HEK293 (cell line): ENCODE data around the gene SULT4A1.
A peak's percentile ranks its signal among the peaks of the same experiment; 100 is the strongest.

Experiments
- CTCF ChIA-PET: fragments of 350-600 bp; formaldehyde crosslinking; extraction: SDS; loops from one replicate; lab custom pipeline; 2021; ENCODE audit warnings: antibody characterized with exemption; lab: Yijun Ruan, JAX
- POLR2A ChIA-PET: fragments of 300-600 bp; formaldehyde crosslinking; extraction: SDS; loops from one replicate; lab custom pipeline; 2020; ENCODE audit warnings: antibody characterized with exemption, inconsistent platforms; lab: Yijun Ruan, JAX
- H3K27ac ChIP-seq: fragments of 200-500 bp; sonication (Bioruptor generic); 2 replicates; pipeline ENCODE4 v1.5.1; 2014; ENCODE audit warnings: low read depth, low read length, control low read depth, inconsistent platforms; ENCODE audit errors: extremely low read depth
- H3K36me3 ChIP-seq, 2 experiments: fragments of 200-500 bp in 1 of 2; sonication (Bioruptor generic) in 1 of 2; 1 replicate in 1 of 2; 2 replicates in 1 of 2; pipeline ENCODE4 v1.5.1; 2014 to 2017; ENCODE audit warnings: inconsistent platforms in 2 of 2, low read length in 2 of 2; ENCODE audit not compliant: control insufficient read depth in 2 of 2, insufficient read depth in 1 of 2
- H3K4me1 ChIP-seq: fragments of 200-500 bp; sonication (Bioruptor generic); 2 replicates; pipeline ENCODE4 v1.5.1; 2014; ENCODE audit warnings: mild to moderate bottlenecking, low read length, inconsistent platforms; ENCODE audit not compliant: control insufficient read depth, insufficient read depth
- H3K4me3 ChIP-seq: 2 replicates; pipeline ENCODE4 v1.5.1; 2011; ENCODE audit warnings: low read depth, mild to moderate bottlenecking, control low read depth, low read length, moderate library complexity
- H3K9me3 ChIP-seq: fragments of 200-500 bp; sonication (Bioruptor generic); 2 replicates; pipeline ENCODE4 v1.5.1; 2014; ENCODE audit warnings: low read depth, low read length, inconsistent platforms; ENCODE audit not compliant: control insufficient read depth, insufficient read depth
- EGR2 ChIP-seq: fragments of 450-650 bp; formaldehyde crosslinking; IDR thresholded peaks from 2 replicates; pipeline ENCODE4 v1.5.1; 2016; ENCODE audit warnings: low read depth, missing biosample characterization, missing genetic modification characterization
- GLIS2 ChIP-seq: fragments of 450-650 bp; formaldehyde crosslinking; IDR thresholded peaks from 2 replicates; pipeline ENCODE4 v1.5.1; 2016; ENCODE audit warnings: missing biosample characterization, missing genetic modification characterization
- HIC1 ChIP-seq: fragments of 450-650 bp; formaldehyde crosslinking; IDR thresholded peaks from 2 replicates; pipeline ENCODE4 v1.5.1; 2016; ENCODE audit warnings: missing biosample characterization, missing genetic modification characterization
- MEIS1 ChIP-seq: sonication (generic); formaldehyde crosslinking; IDR thresholded peaks from 2 replicates; pipeline ENCODE4 v1.8.1; 2022; ENCODE audit warnings: missing genetic modification reagents, mild to moderate bottlenecking, borderline replicate concordance
- MYNN ChIP-seq: fragments of 450-650 bp; formaldehyde crosslinking; IDR thresholded peaks from 2 replicates; pipeline ENCODE4 v1.5.1; 2016; ENCODE audit warnings: missing biosample characterization, missing genetic modification characterization, borderline replicate concordance
- PBX3 ChIP-seq: sonication (generic); formaldehyde crosslinking; IDR thresholded peaks from 2 replicates; pipeline ENCODE4 v1.8.1; 2022; ENCODE audit warnings: mild to moderate bottlenecking, moderate library complexity, missing genetic modification reagents
- RBAK ChIP-seq: fragments of 450-650 bp; formaldehyde crosslinking; IDR thresholded peaks from 2 replicates; pipeline ENCODE4 v1.5.1; 2016; ENCODE audit warnings: missing biosample characterization, missing genetic modification characterization
- ZBTB21 ChIP-seq: fragments of 450-650 bp; formaldehyde crosslinking; IDR thresholded peaks from 2 replicates; pipeline ENCODE4 v1.5.1; 2017; ENCODE audit warnings: missing biosample characterization, missing genetic modification characterization
- ZBTB44 ChIP-seq: fragments of 450-650 bp; IDR thresholded peaks from 2 replicates; pipeline ENCODE4 v1.5.1; 2018; ENCODE audit warnings: missing biosample characterization, mild to moderate bottlenecking, missing genetic modification characterization
- ZBTB48 ChIP-seq: fragments of 450-650 bp; formaldehyde crosslinking; IDR thresholded peaks from 2 replicates; pipeline ENCODE4 v1.5.1; 2016; ENCODE audit warnings: missing biosample characterization, missing genetic modification characterization
- ZBTB49 ChIP-seq: fragments of 450-650 bp; formaldehyde crosslinking; IDR thresholded peaks from 2 replicates; pipeline ENCODE4 v1.5.1; 2016; ENCODE audit warnings: missing biosample characterization, missing genetic modification characterization, low read depth
- ZNF157 ChIP-seq: fragments of 450-650 bp; formaldehyde crosslinking; IDR thresholded peaks from 2 replicates; pipeline ENCODE4 v1.5.1; 2016; ENCODE audit warnings: missing biosample characterization, missing genetic modification characterization
- ZNF174 ChIP-seq: fragments of 450-650 bp; formaldehyde crosslinking; IDR thresholded peaks from 2 replicates; pipeline ENCODE4 v1.5.0; 2017; ENCODE audit warnings: missing biosample characterization, mild to moderate bottlenecking, missing genetic modification characterization
- ZNF184 ChIP-seq: fragments of 450-650 bp; IDR thresholded peaks from 2 replicates; pipeline ENCODE4 v1.5.1; 2018; ENCODE audit warnings: missing biosample characterization, mild to moderate bottlenecking, missing genetic modification characterization
- ZNF23 ChIP-seq: fragments of 450-650 bp; formaldehyde crosslinking; IDR thresholded peaks from 2 replicates; pipeline ENCODE4 v1.5.1; 2016; ENCODE audit warnings: missing biosample characterization, missing genetic modification characterization, borderline replicate concordance
- ZNF280C ChIP-seq: fragments of 450-650 bp; formaldehyde crosslinking; IDR thresholded peaks from 2 replicates; pipeline ENCODE4 v1.5.1; 2016; ENCODE audit warnings: missing biosample characterization, missing genetic modification characterization
- ZNF37A ChIP-seq: fragments of 450-650 bp; IDR thresholded peaks from 2 replicates; pipeline ENCODE4 v1.5.1; 2018; ENCODE audit warnings: missing biosample characterization, missing genetic modification characterization
- ZNF501 ChIP-seq: fragments of 450-650 bp; formaldehyde crosslinking; IDR thresholded peaks from 2 replicates; pipeline ENCODE4 v1.5.1; 2016; ENCODE audit warnings: missing biosample characterization, missing genetic modification characterization
- ZNF514 ChIP-seq: fragments of 450-650 bp; formaldehyde crosslinking; IDR thresholded peaks from 2 replicates; pipeline ENCODE4 v1.5.1; 2016; ENCODE audit warnings: missing biosample characterization, missing genetic modification characterization
- ZNF548 ChIP-seq: fragments of 450-650 bp; formaldehyde crosslinking; IDR thresholded peaks from 2 replicates; pipeline ENCODE4 v1.5.1; 2016; ENCODE audit warnings: missing biosample characterization, missing genetic modification characterization
- ZNF623 ChIP-seq: fragments of 450-650 bp; formaldehyde crosslinking; IDR thresholded peaks from 2 replicates; pipeline ENCODE4 v1.5.1; 2016; ENCODE audit warnings: missing biosample characterization, missing genetic modification characterization
- ZNF658 ChIP-seq: fragments of 450-650 bp; formaldehyde crosslinking; IDR thresholded peaks from 2 replicates; pipeline ENCODE4; 2016; ENCODE audit warnings: missing biosample characterization, missing genetic modification characterization
- ZNF76 ChIP-seq: fragments of 450-650 bp; formaldehyde crosslinking; IDR thresholded peaks from 2 replicates; pipeline ENCODE4; 2016; ENCODE audit warnings: low read depth, missing biosample characterization, missing genetic modification characterization, borderline replicate concordance
- ZNF777 ChIP-seq: fragments of 450-650 bp; formaldehyde crosslinking; IDR thresholded peaks from 2 replicates; pipeline ENCODE4 v1.5.1; 2017; ENCODE audit warnings: missing biosample characterization, missing genetic modification characterization, borderline replicate concordance
- ZNF843 ChIP-seq: fragments of 450-650 bp; formaldehyde crosslinking; IDR thresholded peaks from 2 replicates; pipeline ENCODE4 v1.5.1; 2016; ENCODE audit warnings: missing biosample characterization, missing genetic modification characterization

The SULT4A1 gene

GRCh38 chr22:43885786-43886185, 23.5 kb upstream of the SULT4A1 start (continued):
- TF ChIP-seq HIC1 (tag by site-specific recombination) (no peak), ZNF501 (no peak), ZNF777 (tag by site-specific recombination) (no peak)

GRCh38 chr22:43885319-43885671, 23.0 kb upstream of the SULT4A1 start:
- POLR2A ChIA-PET, result interaction anchor here (0.6 to 0.8 kb wide), 2 partner anchors 15 to 79 kb away, joined by 5 read pairs; no protein-coding TSS in a partner anchor
- TF ChIP-seq PBX3 (no peak), ZNF514 (tag by site-specific recombination) (no peak), MYNN (tag by site-specific recombination) (no peak), ZNF843 (no peak), ZBTB48 (tag by site-specific recombination) (no peak), ZNF23 (no peak), ZNF658 (tag by site-specific recombination) (no peak), ZBTB44 (tag by site-specific recombination) (no peak), RBAK (tag by site-specific recombination) (no peak), EGR2 (peak; percentile 55), MEIS1 (no peak), ZBTB21 (tag by site-specific recombination) (no peak), ZNF548 (tag by site-specific recombination) (no peak), ZNF280C (tag by site-specific recombination) (no peak), GLIS2 (peak; percentile 5; the same call in 1 of the 2 replicates), ZNF157 (tag by site-specific recombination) (no peak), ZNF37A (tag by site-specific recombination) (no peak), ZNF184 (tag by site-specific recombination) (no peak), ZNF76 (tag by site-specific recombination) (0 out of 2 replicates have a peak, but pooled peaks have one; percentile 17), ZNF777 (tag by site-specific recombination) (no peak), ZNF623 (tag by site-specific recombination) (peak; percentile 99), ZNF174 (tag by site-specific recombination) (no peak), ZBTB49 (no peak)

More at GRCh38 chr22:43885319-43885671, 23.0 kb upstream of the SULT4A1 start:
- no peaks in the 10 kb centered on the region for H3K36me3 ChIP-seq
- H3K27ac ChIP-seq, result no peak overlapping the region
- CTCF ChIA-PET, result interaction anchor here (0.6 to 4.6 kb wide), 41 partner anchors 9 to 740 kb away, joined by 3 to 109 read pairs (median 4); no protein-coding TSS in a partner anchor
- no peaks in the 10 kb centered on the region for H3K4me1 ChIP-seq
- no peak overlapping the region for H3K4me3 ChIP-seq
- H3K9me3 ChIP-seq, result no peaks in the 10 kb centered on the region
